A549 (cell line): Measurements from ENCODE around the gene MAPK1. TPM values are rescaled to one million over a fixed set of nuclear protein-coding genes. Genes with fewer than 3 reads are reported as not detected.
"Not testable (repeated sequence)": the region's sequence is repeated elsewhere in the genome, so short reads cannot be mapped to it uniquely, and the experiment has no call there.

Experiments used
- ATAC-seq, 2 experiments: fragments of 200-7000 bp in 1 of 2; fragments of >200 bp in 1 of 2; cut with Nextera tagmentation in 1 of 2; cut with Tn5 transposase in 1 of 2; 3 replicates each; pipeline versions ENCODE4 v1.8.0 to v1.9.1; 2018 to 2020; ENCODE audit warnings: mild to moderate bottlenecking in 1 of 2, moderate library complexity in 1 of 2
- CTCF ChIA-PET: fragments of 300-600 bp; sonication (Branson Sonifier 250); formaldehyde crosslinking; extraction: SDS; loops from one replicate; lab custom pipeline; 2021; ENCODE audit warnings: antibody characterized with exemption, inconsistent platforms; lab: Yijun Ruan, JAX
- POLR2A ChIA-PET: fragments of 350-600 bp; formaldehyde crosslinking; extraction: SDS; loops from one replicate; lab custom pipeline; 2021; ENCODE audit warnings: antibody characterized with exemption, inconsistent platforms; lab: Yijun Ruan, JAX
- DNase-seq, 2 experiments: peaks; one replicate each; pipeline versions ENCODE4 v3.0.0 to v3.0.0-alpha.2; 2011 to 2016; ENCODE audit warnings: low read depth in 1 of 2, low spot score in 1 of 2
- FAIRE-seq: peaks from 2 replicates; lab custom pipeline; 2011; peaks lifted over from hg19 to GRCh38; lab: Jason Lieb, UNC
- H3K27ac ChIP-seq, 2 experiments: fragments of >200 bp; sonication (Bioruptor Twin); formaldehyde crosslinking; 3 replicates each; pipeline ENCODE4 v1.5.1; 2016 to 2017
- H3K4me1 ChIP-seq: fragments of >200 bp; sonication (Bioruptor Twin); formaldehyde crosslinking; 3 replicates; pipeline ENCODE4 v1.6.1; 2016
- H3K4me2 ChIP-seq: fragments of >200 bp; sonication (Bioruptor Twin); formaldehyde crosslinking; 3 replicates; pipeline ENCODE4 v1.6.1; 2016
- H3K4me3 ChIP-seq: fragments of >200 bp; sonication (Bioruptor Twin); formaldehyde crosslinking; 3 replicates; pipeline ENCODE4 v1.5.1; 2016
- H3K9me3 ChIP-seq: fragments of >200 bp; sonication (Bioruptor Twin); formaldehyde crosslinking; 3 replicates; pipeline ENCODE4 v1.6.1; 2016
- CEBPB ChIP-seq, 2 experiments: fragments of >200 bp in 1 of 2; sonication (Bioruptor Twin) in 1 of 2; formaldehyde crosslinking in 1 of 2; IDR thresholded peaks; 2 replicates each; pipeline ENCODE4 v1.6.1; 2012 to 2016
- CTCF ChIP-seq: fragments of >200 bp; sonication (Bioruptor Twin); formaldehyde crosslinking; IDR thresholded peaks from 3 replicates; pipeline ENCODE4 v1.5.1; 2016
- EHF ChIP-seq: fragments of 250-450 bp; sonication (Bioruptor Pico); IDR thresholded peaks from 2 replicates; pipeline ENCODE4 v1.5.0; 2020; ENCODE audit warnings: mild to moderate bottlenecking
- ELK1 ChIP-seq: fragments of 150-350 bp; IDR thresholded peaks from 2 replicates; pipeline ENCODE4 v1.6.1; 2014; ENCODE audit warnings: low read depth, mild to moderate bottlenecking, low read length
- ESRRA ChIP-seq: fragments of 150-350 bp; IDR thresholded peaks from 2 replicates; pipeline ENCODE4 v1.6.1; 2014; ENCODE audit warnings: mild to moderate bottlenecking, low read length, borderline replicate concordance
- FOSL2 ChIP-seq, 2 experiments: fragments of 450-650 bp in 1 of 2; fragments of >200 bp in 1 of 2; sonication (Bioruptor Twin) in 1 of 2; formaldehyde crosslinking; IDR thresholded peaks; 2 replicates each; pipeline versions ENCODE4 v1.5.0 to v1.6.1; 2016 to 2020; ENCODE audit warnings: mild to moderate bottlenecking in 1 of 2, moderate library complexity in 1 of 2
- GATA3 ChIP-seq: IDR thresholded peaks from 2 replicates; pipeline ENCODE4 v1.6.1; 2012; ENCODE audit warnings: borderline replicate concordance
- HDAC2 ChIP-seq: fragments of 200-600 bp; sonication (generic); IDR thresholded peaks from 2 replicates; pipeline ENCODE4 v1.6.1; 2016
- HOXA7 ChIP-seq: fragments of 250-450 bp; sonication (Bioruptor Pico); IDR thresholded peaks from 2 replicates; pipeline ENCODE4 v1.5.0; 2020; ENCODE audit warnings: mild to moderate bottlenecking, moderate library complexity
- JUNB ChIP-seq: fragments of >200 bp; sonication (Bioruptor Twin); formaldehyde crosslinking; IDR thresholded peaks from 2 replicates; pipeline ENCODE4 v1.6.1; 2016
- KDM1A ChIP-seq: fragments of 200-600 bp; sonication (generic); IDR thresholded peaks from 2 replicates; pipeline ENCODE4 v1.6.1; 2016; ENCODE audit warnings: low read depth, mild to moderate bottlenecking
- PHF8 ChIP-seq: fragments of 200-600 bp; sonication (generic); IDR thresholded peaks from 2 replicates; pipeline ENCODE4 v1.6.1; 2016; ENCODE audit warnings: low read depth, mild to moderate bottlenecking, antibody characterized with exemption, moderate library complexity, borderline replicate concordance
- POLR2A ChIP-seq: IDR thresholded peaks from 2 replicates; pipeline ENCODE4 v1.6.1; 2012; ENCODE audit warnings: mild to moderate bottlenecking, low read length
- POLR2AphosphoS2 ChIP-seq: conservative IDR thresholded peaks from 2 replicates; pipeline ENCODE4 v1.6.1; 2012; ENCODE audit warnings: low read length, improper control_type of control experiment, inconsistent platforms
- USF2 ChIP-seq: fragments of 450-650 bp; IDR thresholded peaks from 2 replicates; pipeline ENCODE4 v1.6.1; 2014; ENCODE audit warnings: antibody characterized with exemption
- ZFP36 ChIP-seq: fragments of 450-650 bp; IDR thresholded peaks from 2 replicates; pipeline ENCODE4 v1.6.1; 2014; ENCODE audit warnings: borderline replicate concordance; ENCODE audit not compliant: partially characterized antibody
- ZSCAN20 ChIP-seq: fragments of 250-450 bp; sonication (Bioruptor Pico); IDR thresholded peaks from 2 replicates; pipeline ENCODE4 v1.8.0; 2022; ENCODE audit warnings: mild to moderate bottlenecking, moderate library complexity
- WGBS: methylation state at CpG from one replicate; pipeline ENCODE4 v1.1.6; 2017; ENCODE audit errors: missing lambda C conversion rate; 5-methylcytosine and 5-hydroxymethylcytosine counted together
- polyA plus RNA-seq, 4 experiments: library from polyadenylated mRNA; depleted of rRNA in 3 of 4; stranded (reverse); fragments of >200 nt; fragmentation: RNase III in 1 of 4; extraction: RNeasy Plus Mini Kit Qiagen cat#74134 plus additional on column Dnase treatment in 1 of 4; gene quantifications; 2 replicates in 3 of 4; 3 replicates in 1 of 4; pipeline ENCODE4 v1.2.3, GENCODE V29; 2011 to 2017

MAPK1 gene
- polyA plus RNA-seq, 2 of the 4 experiments (the other 2 are of a cell fraction) = 28.8 to 85.5 TPM

GRCh38 chr22:21881841-21882753, 14.7 kb upstream of the MAPK1 start:
- ChIA-PET CTCF (no interaction called here), POLR2A (no interaction called here)
- DNase-seq = no peak
- FAIRE-seq = no peak
- 76% methylated on average over 10 of the region's 10 CpGs for WGBS
- Histone ChIP-seq H3K9me3 (no peaks in the 10 kb centered on the region), H3K4me1 (no peaks in the 10 kb centered on the region), H3K4me2 (no peak overlapping the region), H3K27ac (no peak overlapping the region), H3K4me3 (no peak overlapping the region)
- no peak for ATAC-seq
- no peak for TF ChIP-seq HOXA7 (CRISPR knock-in tag)
- no peak for TF ChIP-seq ZSCAN20 (CRISPR knock-in tag)
- TF ChIP-seq CTCF = no peak
- TF ChIP-seq EHF = no peak
- no peak for TF ChIP-seq ELK1
- TF ChIP-seq HDAC2 = no peak
- no peak for TF ChIP-seq PHF8
- TF ChIP-seq GATA3 = no peak
- no peak for TF ChIP-seq FOSL2 (IDR thresholded peaks at IDR 0.05)
- TF ChIP-seq FOSL2 (CRISPR knock-in tag; IDR thresholded peaks at IDR 0.05) = no peak
- TF ChIP-seq KDM1A = no peak

GRCh38 chr22:21876486-21877176, 9.2 kb upstream of the MAPK1 start:
- CTCF ChIA-PET = interaction anchor here (0.6 to 1.2 kb wide), 3 partner anchors 60 to 163 kb away, joined by 3 read pairs; no protein-coding TSS in a partner anchor
- H3K27ac ChIP-seq = no peak overlapping the region
- WGBS = 80% methylated on average over 4 of the region's 4 CpGs
- no peak overlapping the region for H3K4me3 ChIP-seq
- ATAC-seq (no peak), FAIRE-seq (no peak), DNase-seq (no peak)
- no peak overlapping the region for H3K4me2 ChIP-seq
- H3K9me3 ChIP-seq = no peaks in the 10 kb centered on the region
- no peaks in the 10 kb centered on the region for H3K4me1 ChIP-seq
- POLR2A ChIA-PET = no interaction called here
- TF ChIP-seq JUNB (no peak), USF2 (peak; percentile 73), POLR2AphosphoS2 (no peak), CEBPB (IDR thresholded peaks at IDR 0.05) (no peak), ESRRA (no peak), POLR2A (no peak), ZFP36 (no peak)

- not testable (repeated sequence) for H3K27ac ChIP-seq, H3K4me2 ChIP-seq, FAIRE-seq, H3K4me3 ChIP-seq, H3K4me1 ChIP-seq, ATAC-seq, H3K9me3 ChIP-seq, DNase-seq
- CTCF ChIA-PET = interaction anchor here (0.6 kb wide), 1 partner anchor 14 kb away, joined by 3 read pairs; no protein-coding TSS in a partner anchor
- 66% methylated on average over 3 of the region's 4 CpGs for WGBS
- POLR2A ChIA-PET = interaction anchor here (0.7 kb wide), 1 partner anchor 107 kb away, joined by 9 read pairs; the partner anchor contains the start of gene TOP3B
Measured at GRCh38 chr22:21874953-21875352, 7.5 kb upstream of the MAPK1 start.
